ENCODE results near the gene ZC2HC1C. TPM values are rescaled to one million over a fixed set of nuclear protein-coding genes. Genes with fewer than 3 reads are reported as not detected.
A peak's percentile ranks its signal among the peaks of the same experiment; 100 is the strongest.

Gene ZC2HC1C
- total and polyA plus RNA-seq, 2 experiments from 2014 or later: 0.90 to 2.8 TPM

- TF ChIP-seq ZNF462 (CRISPR knock-in tag; IDR thresholded peaks at IDR 0.05): no peak
- TF ChIP-seq POLR2AphosphoS5 (IDR thresholded peaks at IDR 0.05; ENCODE audit: low read depth): peak; percentile 92
- TF ChIP-seq ZNF331 (CRISPR knock-in tag; IDR thresholded peaks at IDR 0.05; ENCODE audit: low read depth): no peak
- no peak for TF ChIP-seq CTCF (conservative IDR thresholded peaks at IDR 0.05; ENCODE audit: low read depth in 2 of 2)
- no peak for TF ChIP-seq NANOG (IDR thresholded peaks at IDR 0.05; ENCODE audit: borderline replicate concordance)
These were observed 18.4 kb upstream of the ZC2HC1C start, which contains the start of gene MLH3 (continued) for GRCh38 chr14:75050852-75051555.

- peaks cover 3% of the 10 kb centered on the region for H3K79me2 ChIP-seq (replicated peaks; ENCODE audit: insufficient read depth)
- H3K27me3 ChIP-seq (ENCODE audit: insufficient read depth): no peaks in the 10 kb centered on the region
- no peak overlapping the region for H3K27ac ChIP-seq (ENCODE audit: low read depth)
- TF ChIP-seq NANOG (IDR thresholded peaks at IDR 0.05; ENCODE audit: borderline replicate concordance) (no peak), POLR2AphosphoS5 (IDR thresholded peaks at IDR 0.05; ENCODE audit: low read depth) (no peak), STAT1 (IDR thresholded peaks at IDR 0.05; ENCODE audit: unreplicated experiment) (no peak), REST (IDR thresholded peaks at IDR 0.05; ENCODE audit: unreplicated experiment) (no peak)
These were observed 17.9 kb upstream of the ZC2HC1C start for GRCh38 chr14:75051556-75051899.

More at GRCh38 chr14:75051556-75051899, 17.9 kb upstream of the ZC2HC1C start:
- H3K4me3 ChIP-seq: 0 out of 2 replicates have a peak overlapping the region, but pooled peaks have one; percentile 65
- H3K27ac Mint-ChIP-seq: peak overlapping the region; percentile 87; the same call in 1 of the 2 replicates
- peaks cover 5% of the 10 kb centered on the region for H3K27me3 Mint-ChIP-seq (ENCODE audit: insufficient read depth, low read depth, poor library complexity)
- peak; percentile 29 for DNase-seq (ENCODE audit: low spot score)
- no peaks in the 10 kb centered on the region for H3K9me2 ChIP-seq (ENCODE audit: insufficient read depth)
- H4K20me1 ChIP-seq (replicated peaks; ENCODE audit: insufficient read depth): no peaks in the 10 kb centered on the region; the same call in 1 of the 2 replicates
- no peak overlapping the region for H2AFZ ChIP-seq
- H3K36me3 ChIP-seq (ENCODE audit: insufficient read depth): no peaks in the 10 kb centered on the region
- H3K36me3 Mint-ChIP-seq (ENCODE audit: low read depth): no peaks in the 10 kb centered on the region
- H3K4me2 ChIP-seq: no peak overlapping the region
- H3K4me1 ChIP-seq (ENCODE audit: insufficient read depth): no peaks in the 10 kb centered on the region
- no peaks in the 10 kb centered on the region for H3F3A ChIP-seq (replicated peaks; ENCODE audit: low read depth)
- H3K9me3 Mint-ChIP-seq: no peaks in the 10 kb centered on the region; the same call in 1 of the 3 replicates
- no peaks in the 10 kb centered on the region; the same call in 2 of the 3 replicates for H3K4me1 Mint-ChIP-seq
- no peak; the same call in 2 of the 3 replicates for ATAC-seq
- H3K4me3 Mint-ChIP-seq: peak overlapping the region; percentile 82
